ENCODE measurements around the gene BAX.
A peak's percentile ranks its signal among the peaks of the same experiment; 100 is the strongest.

The BAX gene

GRCh38 chr19:48953990-48954594, 583 bp upstream of the BAX start:
- peaks cover 27 to 36% (median 33%) of the 10 kb centered on the region in 11 experiments; a peak in 21 of 22 replicates for H3K36me3 ChIP-seq
- peaks cover 51 to 88% (median 72%) of the 10 kb centered on the region in 10 experiments for H3K4me1 ChIP-seq
- H3K9me3 ChIP-seq (replicated peaks in 1 of 11), result peaks cover 4 to 8% (median 6%) of the 10 kb centered on the region in 11 experiments; a peak in 21 of 22 replicates
- H3K27ac ChIP-seq, result peak overlapping the region; percentile 96 to 100 (median 98); a peak in 20 of 22 replicates
- H3K27me3 ChIP-seq, result no peaks in the 10 kb centered on the region
- H3K4me2 ChIP-seq, result peak overlapping the region; percentile 75 to 100 (median 95)
- peaks cover 0 to 10% (median 0%) of the 10 kb centered on the region in 11 experiments; a peak in 6 of 22 replicates for H4K20me1 ChIP-seq
- no peak for TF ChIP-seq Cebpa-rat (IDR thresholded peaks at IDR 0.05)
- peak overlapping the region; percentile 80 to 99 (median 92) for H3K4me3 ChIP-seq
- H3K9ac ChIP-seq, result peak overlapping the region; percentile 94 to 100 (median 98); a peak in 21 of 22 replicates

- TF ChIP-seq Cebpa-rat (IDR thresholded peaks at IDR 0.05), result no peak
- H3K4me1 ChIP-seq, result peaks cover 48 to 90% (median 71%) of the 10 kb centered on the region in 10 experiments
- peak overlapping the region; percentile 96 to 100 (median 98) for H3K27ac ChIP-seq
Observed at GRCh38 chr19:48955308-48955958, 758 bp downstream of the BAX start.

GRCh38 chr19:48958006-48958405, 3.3 kb downstream of the BAX start:
- peaks cover 0 to 10% (median 0%) of the 10 kb centered on the region in 11 experiments; a peak in 6 of 22 replicates for H4K20me1 ChIP-seq
- H3K4me3 ChIP-seq, result no peak overlapping the region
- no peaks in the 10 kb centered on the region for H3K27me3 ChIP-seq
- H3K9me3 ChIP-seq (replicated peaks in 1 of 11), result no peaks in the 10 kb centered on the region
- peak overlapping the region in 1 of 11 experiments; percentile 6; a peak in 1 of 22 replicates for H3K9ac ChIP-seq
- peaks cover 41 to 88% (median 71%) of the 10 kb centered on the region in 10 experiments for H3K4me1 ChIP-seq
- no peak for TF ChIP-seq Cebpa-rat (IDR thresholded peaks at IDR 0.05)
- peaks cover 26 to 57% (median 44%) of the 10 kb centered on the region in 11 experiments; a peak in 21 of 22 replicates for H3K36me3 ChIP-seq
- H3K27ac ChIP-seq, result no peak overlapping the region
- peak overlapping the region in 4 of 11 experiments; percentile 30 to 100 (median 98); a peak in 7 of 22 replicates for H3K4me2 ChIP-seq

More at GRCh38 chr19:48955308-48955958, 758 bp downstream of the BAX start:
- no peaks in the 10 kb centered on the region for H3K27me3 ChIP-seq
- no peaks in the 10 kb centered on the region for H3K9me3 ChIP-seq (replicated peaks in 1 of 11)
- peak overlapping the region; percentile 94 to 100 (median 98) for H3K9ac ChIP-seq
- H4K20me1 ChIP-seq, result peaks cover 0 to 10% (median 0%) of the 10 kb centered on the region in 11 experiments; a peak in 6 of 22 replicates
- H3K4me3 ChIP-seq, result peak overlapping the region; percentile 80 to 99 (median 92)
- peaks cover 26 to 48% (median 37%) of the 10 kb centered on the region in 11 experiments; a peak in 21 of 22 replicates for H3K36me3 ChIP-seq
- H3K4me2 ChIP-seq, result peak overlapping the region; percentile 85 to 100 (median 98)

GRCh38 chr19:48959341-48960239, 4.9 kb downstream of the BAX start:
- peaks cover 26 to 57% (median 44%) of the 10 kb centered on the region in 11 experiments; a peak in 21 of 22 replicates for H3K36me3 ChIP-seq
- H3K9me3 ChIP-seq (replicated peaks in 1 of 11), result no peaks in the 10 kb centered on the region
- no peak for TF ChIP-seq Cebpa-rat (IDR thresholded peaks at IDR 0.05)
- no peak overlapping the region for H3K4me3 ChIP-seq
- peaks cover 47 to 89% (median 76%) of the 10 kb centered on the region in 10 experiments for H3K4me1 ChIP-seq
- no peak overlapping the region for H3K9ac ChIP-seq
- H3K27ac ChIP-seq, result peak overlapping the region in 1 of 11 experiments; percentile 20; a peak in 2 of 22 replicates
- H3K27me3 ChIP-seq, result no peaks in the 10 kb centered on the region
- H4K20me1 ChIP-seq, result peaks cover 0 to 10% (median 0%) of the 10 kb centered on the region in 11 experiments; a peak in 6 of 22 replicates
- H3K4me2 ChIP-seq, result peak overlapping the region in 7 of 11 experiments; percentile 2 to 100 (median 84); a peak in 10 of 22 replicates

GRCh38 chr19:48961051-48961649, 6.5 kb downstream of the BAX start:
- H4K20me1 ChIP-seq, result peaks cover 9 to 15% (median 10%) of the 10 kb centered on the region in 11 experiments; a peak in 21 of 22 replicates
- H3K4me1 ChIP-seq, result peaks cover 39 to 83% (median 70%) of the 10 kb centered on the region in 10 experiments
- H3K27me3 ChIP-seq, result no peaks in the 10 kb centered on the region
- H3K4me2 ChIP-seq, result peak overlapping the region; percentile 80 to 100 (median 85); a peak in 21 of 22 replicates
- H3K27ac ChIP-seq, result peak overlapping the region in 10 of 11 experiments; percentile 91 to 99 (median 96); a peak in 18 of 22 replicates
- H3K4me3 ChIP-seq, result 0 out of 20 replicates have a peak overlapping the region, but pooled peaks of 1 of the 10 experiments have one; percentile 11
- peak overlapping the region in 10 of 11 experiments; percentile 35 to 99 (median 84); a peak in 16 of 22 replicates for H3K9ac ChIP-seq
- peaks cover 27 to 57% (median 43%) of the 10 kb centered on the region in 11 experiments for H3K36me3 ChIP-seq
- H3K9me3 ChIP-seq (replicated peaks in 1 of 11), result no peaks in the 10 kb centered on the region
- TF ChIP-seq Cebpa-rat (IDR thresholded peaks at IDR 0.05), result no peak

GRCh38 chr19:48961673-48962028, 7.0 kb downstream of the BAX start:
- H3K4me2 ChIP-seq, result peak overlapping the region; percentile 80 to 100 (median 85)
- no peaks in the 10 kb centered on the region for H3K9me3 ChIP-seq (replicated peaks in 1 of 11)
- peaks cover 14 to 20% (median 15%) of the 10 kb centered on the region in 11 experiments; a peak in 21 of 22 replicates for H4K20me1 ChIP-seq
- peak overlapping the region in 4 of 10 experiments; percentile 42 to 59 (median 48); a peak in 4 of 20 replicates for H3K4me3 ChIP-seq
- peak overlapping the region; percentile 74 to 99 (median 87); a peak in 21 of 22 replicates for H3K9ac ChIP-seq
- H3K27me3 ChIP-seq, result no peaks in the 10 kb centered on the region
- H3K36me3 ChIP-seq, result peaks cover 27 to 57% (median 44%) of the 10 kb centered on the region in 11 experiments
- H3K27ac ChIP-seq, result peak overlapping the region; percentile 91 to 99 (median 96)
- TF ChIP-seq Cebpa-rat (IDR thresholded peaks at IDR 0.05), result no peak
- H3K4me1 ChIP-seq, result peaks cover 41 to 83% (median 69%) of the 10 kb centered on the region in 10 experiments

- no peaks in the 10 kb centered on the region for H3K27me3 ChIP-seq
- H3K9ac ChIP-seq, result peak overlapping the region; percentile 74 to 99 (median 87)
- TF ChIP-seq Cebpa-rat (IDR thresholded peaks at IDR 0.05), result no peak
- H4K20me1 ChIP-seq, result peaks cover 20 to 26% (median 21%) of the 10 kb centered on the region in 11 experiments; a peak in 21 of 22 replicates
- peak overlapping the region in 9 of 10 experiments; percentile 11 to 59 (median 39); a peak in 11 of 20 replicates for H3K4me3 ChIP-seq
- peaks cover 27 to 57% (median 45%) of the 10 kb centered on the region in 11 experiments for H3K36me3 ChIP-seq
- peak overlapping the region; percentile 80 to 100 (median 85) for H3K4me2 ChIP-seq
- peaks cover 47 to 83% (median 69%) of the 10 kb centered on the region in 10 experiments for H3K4me1 ChIP-seq
- peak overlapping the region; percentile 91 to 99 (median 96) for H3K27ac ChIP-seq
- no peaks in the 10 kb centered on the region for H3K9me3 ChIP-seq (replicated peaks in 1 of 11)
Observed at GRCh38 chr19:48962029-48962848, 7.6 kb downstream of the BAX start.

All from BLaER1 treated with 17β-estradiol and CSF1 and Interleukin-3, amounts not matched to agents 10 nM and 100 nM (cell line).